Activated CD8-positive, alpha-beta memory T cell treated with anti-CD3 and anti-CD28 coated beads, Interleukin-2, amount 10 ng/mL, durations not matched to agents 7 days and 5 days (primary cell): ENCODE measurements around the gene MED22. TPM values are rescaled to one million over a fixed set of nuclear protein-coding genes. Genes with fewer than 3 reads are reported as not detected.

Experiments
- ATAC-seq: fragments of 150-1000 bp; cut with Tn5 transposase; one replicate; pipeline ENCODE4 v1.10.0; 2021; ENCODE audit warnings: moderate library complexity
- CTCF ChIA-PET: fragments of 350-600 bp; sonication (Branson Sonifier 250); formaldehyde crosslinking; loops from one replicate; lab custom pipeline; 2021; ENCODE audit warnings: antibody characterized with exemption; lab: Charles Lee
- DNase-seq: peaks from one replicate; pipeline ENCODE4 v3.0.0-alpha.2; 2020
- H3K27ac Mint-ChIP-seq: one replicate; pipeline ENCODE4 v1.8.0; 2021; ENCODE audit warnings: mild to moderate bottlenecking, mixed read lengths
- H3K27me3 Mint-ChIP-seq: one replicate; pipeline ENCODE4 v1.8.0; 2021; ENCODE audit warnings: mixed read lengths
- H3K36me3 Mint-ChIP-seq: one replicate; pipeline ENCODE4 v1.8.0; 2021; ENCODE audit warnings: mild to moderate bottlenecking, mixed read lengths
- H3K4me1 Mint-ChIP-seq: one replicate; pipeline ENCODE4 v1.8.0; 2021; ENCODE audit warnings: mixed read lengths
- H3K4me3 Mint-ChIP-seq: one replicate; pipeline ENCODE4 v1.8.0; 2021; ENCODE audit warnings: mild to moderate bottlenecking, moderate library complexity, mixed read lengths
- H3K9me3 Mint-ChIP-seq: one replicate; pipeline ENCODE4 v1.8.0; 2022; ENCODE audit warnings: low read depth, mixed read lengths
- total RNA-seq, 2 experiments: library from RNA; stranded (reverse); gene quantifications; one replicate each; pipeline ENCODE4 v1.2.3, GENCODE V29; 2021

MED22 gene
- total RNA-seq, 2 experiments from 2014 or later, result 28.8 to 35.9 TPM

GRCh38 chr9:133372144-133372543 is 24.2 kb upstream of the MED22 start:
- peaks cover 52% of the 10 kb centered on the region for H3K36me3 Mint-ChIP-seq
- peaks cover under 1% of the 10 kb centered on the region for H3K27me3 Mint-ChIP-seq
- CTCF ChIA-PET, result interaction anchor here (0.8 to 6.3 kb wide), 15 partner anchors 15 to 342 kb away, joined by 3 to 100 read pairs (median 5); partner anchors contain the start of genes CACFD1, GTF3C5, MED22 and RPL7A
- H3K4me1 Mint-ChIP-seq, result peaks cover 68% of the 10 kb centered on the region
- DNase-seq (peak; percentile 62), ATAC-seq (no peak)
- H3K9me3 Mint-ChIP-seq, result no peaks in the 10 kb centered on the region
- H3K4me3 Mint-ChIP-seq, result peak overlapping the region; percentile 95
- peak overlapping the region; percentile 100 for H3K27ac Mint-ChIP-seq

- DNase-seq (peak; percentile 90), ATAC-seq (peak; percentile 44)
- Mint-ChIP-seq H3K36me3 (peaks cover 57% of the 10 kb centered on the region), H3K9me3 (no peaks in the 10 kb centered on the region), H3K4me3 (peak overlapping the region; percentile 95), H3K27ac (peak overlapping the region; percentile 100), H3K4me1 (peaks cover 73% of the 10 kb centered on the region), H3K27me3 (no peaks in the 10 kb centered on the region)
- CTCF ChIA-PET, result interaction anchor here (0.8 to 6.3 kb wide), 16 partner anchors 9 to 341 kb away, joined by 3 to 100 read pairs (median 5); partner anchors contain the start of genes CACFD1, GTF3C5, MED22 and RPL7A
Observed at GRCh38 chr9:133371261-133371711, 23.4 kb upstream of the MED22 start.

GRCh38 chr9:133370685-133371084 is 22.8 kb upstream of the MED22 start:
- Mint-ChIP-seq H3K27me3 (no peaks in the 10 kb centered on the region), H3K4me1 (peaks cover 79% of the 10 kb centered on the region), H3K9me3 (no peaks in the 10 kb centered on the region), H3K36me3 (peaks cover 63% of the 10 kb centered on the region), H3K4me3 (peak overlapping the region; percentile 95), H3K27ac (peak overlapping the region; percentile 100)
- DNase-seq, result peak; percentile 87
- CTCF ChIA-PET, result interaction anchor here (0.7 to 6.3 kb wide), 14 partner anchors 8 to 340 kb away, joined by 3 to 100 read pairs (median 5); partner anchors contain the start of genes GTF3C5, MED22, RPL7A and SURF1
- peak; percentile 50 for ATAC-seq

- Mint-ChIP-seq H3K27me3 (no peaks in the 10 kb centered on the region), H3K27ac (peak overlapping the region; percentile 100), H3K4me1 (peaks cover 82% of the 10 kb centered on the region), H3K4me3 (peak overlapping the region; percentile 95), H3K36me3 (peaks cover 65% of the 10 kb centered on the region), H3K9me3 (no peaks in the 10 kb centered on the region)
- DNase-seq (peak; percentile 89), ATAC-seq (peak; percentile 38)
- CTCF ChIA-PET, result interaction anchor here (1.0 to 6.3 kb wide), 6 partner anchors 13 to 340 kb away, joined by 3 to 100 read pairs (median 8); partner anchors contain the start of genes GTF3C5, MED22, RPL7A and SURF1
Observed at GRCh38 chr9:133369933-133370332, 22.0 kb upstream of the MED22 start.

- H3K4me3 Mint-ChIP-seq, result peak overlapping the region; percentile 95
- CTCF ChIA-PET, result interaction anchor here (1.0 to 6.3 kb wide), 6 partner anchors 12 to 339 kb away, joined by 3 to 100 read pairs (median 8); partner anchors contain the start of genes GTF3C5, MED22, RPL7A and SURF1
- peak overlapping the region; percentile 100 for H3K27ac Mint-ChIP-seq
- H3K27me3 Mint-ChIP-seq, result no peaks in the 10 kb centered on the region
- no peaks in the 10 kb centered on the region for H3K9me3 Mint-ChIP-seq
- peaks cover 64% of the 10 kb centered on the region for H3K36me3 Mint-ChIP-seq
- H3K4me1 Mint-ChIP-seq, result peaks cover 83% of the 10 kb centered on the region
- no peak for DNase-seq
- ATAC-seq, result no peak
Observed at GRCh38 chr9:133369422-133369821, 21.5 kb upstream of the MED22 start.

- H3K27me3 Mint-ChIP-seq, result no peaks in the 10 kb centered on the region
- ATAC-seq, result no peak
- peaks cover 68% of the 10 kb centered on the region for H3K36me3 Mint-ChIP-seq
- peak overlapping the region; percentile 95 for H3K4me3 Mint-ChIP-seq
- peak overlapping the region; percentile 100 for H3K27ac Mint-ChIP-seq
- peaks cover 83% of the 10 kb centered on the region for H3K4me1 Mint-ChIP-seq
- no peaks in the 10 kb centered on the region for H3K9me3 Mint-ChIP-seq
- CTCF ChIA-PET, result interaction anchor here (2.9 kb wide), 1 partner anchor 11 kb away, joined by 14 read pairs; the partner anchor contains the start of genes SURF1 and SURF2
- no peak for DNase-seq
Observed at GRCh38 chr9:133368249-133368881, 20.4 kb upstream of the MED22 start.

- no peak overlapping the region for H3K27ac Mint-ChIP-seq
- H3K4me3 Mint-ChIP-seq, result no peak overlapping the region
- no peak for ATAC-seq
- H3K9me3 Mint-ChIP-seq, result no peaks in the 10 kb centered on the region
- peaks cover 71% of the 10 kb centered on the region for H3K36me3 Mint-ChIP-seq
- H3K27me3 Mint-ChIP-seq, result no peaks in the 10 kb centered on the region
- CTCF ChIA-PET, result interaction anchor here (2.9 kb wide), 1 partner anchor 11 kb away, joined by 14 read pairs; the partner anchor contains the start of genes SURF1 and SURF2
- H3K4me1 Mint-ChIP-seq, result peaks cover 81% of the 10 kb centered on the region
- DNase-seq, result no peak
Observed at GRCh38 chr9:133367778-133368177, 19.8 kb upstream of the MED22 start.

- no peaks in the 10 kb centered on the region for H3K27me3 Mint-ChIP-seq
- no peak for DNase-seq
- CTCF ChIA-PET, result interaction anchor here (0.6 to 2.9 kb wide), 3 partner anchors 10 to 37 kb away, joined by 3 to 14 read pairs (median 3); partner anchors contain the start of genes SURF1 and SURF2
- peaks cover 75% of the 10 kb centered on the region for H3K4me1 Mint-ChIP-seq
- no peaks in the 10 kb centered on the region for H3K9me3 Mint-ChIP-seq
- ATAC-seq, result no peak
- peaks cover 68% of the 10 kb centered on the region for H3K36me3 Mint-ChIP-seq
- H3K27ac Mint-ChIP-seq, result no peak overlapping the region
- no peak overlapping the region for H3K4me3 Mint-ChIP-seq
Observed at GRCh38 chr9:133367221-133367620, 19.3 kb upstream of the MED22 start.

- DNase-seq (no peak), ATAC-seq (no peak)
- no peak overlapping the region for H3K27ac Mint-ChIP-seq
- H3K36me3 Mint-ChIP-seq, result peaks cover 73% of the 10 kb centered on the region
- peaks cover 75% of the 10 kb centered on the region for H3K4me1 Mint-ChIP-seq
- H3K9me3 Mint-ChIP-seq, result no peaks in the 10 kb centered on the region
- no peaks in the 10 kb centered on the region for H3K27me3 Mint-ChIP-seq
- no peak overlapping the region for H3K4me3 Mint-ChIP-seq
- CTCF ChIA-PET, result interaction anchor here (1.3 to 2.9 kb wide), 2 partner anchors 9 to 36 kb away, joined by 3 to 14 read pairs; partner anchors contain the start of genes SURF1 and SURF2
Observed at GRCh38 chr9:133366435-133366834, 18.5 kb upstream of the MED22 start.

GRCh38 chr9:133362359-133363044 is 14.6 kb upstream of the MED22 start:
- Mint-ChIP-seq H3K9me3 (no peaks in the 10 kb centered on the region), H3K27me3 (no peaks in the 10 kb centered on the region), H3K36me3 (peaks cover 50% of the 10 kb centered on the region), H3K4me3 (no peak overlapping the region), H3K27ac (peak overlapping the region; percentile 51), H3K4me1 (peaks cover 66% of the 10 kb centered on the region)
- DNase-seq, result no peak
- ATAC-seq, result no peak
- CTCF ChIA-PET, result interaction anchor here (0.8 to 1.2 kb wide), 2 partner anchors 8 to 10 kb away, joined by 3 to 5 read pairs; no protein-coding TSS in a partner anchor

GRCh38 chr9:133361507-133362092 is 13.7 kb upstream of the MED22 start:
- CTCF ChIA-PET, result interaction anchor here (8.2 kb wide), 1 partner anchor 11 kb away, joined by 100 read pairs; no protein-coding TSS in a partner anchor
- H3K27me3 Mint-ChIP-seq, result no peaks in the 10 kb centered on the region
- H3K4me3 Mint-ChIP-seq, result no peak overlapping the region
- no peak for DNase-seq
- peaks cover 45% of the 10 kb centered on the region for H3K36me3 Mint-ChIP-seq
- peaks cover 65% of the 10 kb centered on the region for H3K4me1 Mint-ChIP-seq
- H3K9me3 Mint-ChIP-seq, result no peaks in the 10 kb centered on the region
- peak overlapping the region; percentile 65 for H3K27ac Mint-ChIP-seq
- no peak for ATAC-seq
